HG02571 (cell line): ENCODE results near the gene PIEZO2.

Experiments used
- ATAC-seq: cut with Tn5 transposase; IDR thresholded peaks from one replicate; pipeline ENCODE4 v1.9.1; 2021; ENCODE audit warnings: mild to moderate bottlenecking, moderate library complexity; ENCODE audit not compliant: unreplicated experiment

The PIEZO2 gene

GRCh38 chr18:10797896-10798295 is 351.5 kb downstream of the PIEZO2 start:
- no peak for ATAC-seq

- ATAC-seq = no peak
Observed at GRCh38 chr18:10794771-10795170, 354.6 kb downstream of the PIEZO2 start.

GRCh38 chr18:10793730-10794370 is 355.5 kb downstream of the PIEZO2 start:
- no peak for ATAC-seq

- no peak for ATAC-seq
Observed at GRCh38 chr18:10792181-10792580, 357.2 kb downstream of the PIEZO2 start.

- no peak for ATAC-seq
Observed at GRCh38 chr18:10791169-10791831, 358.1 kb downstream of the PIEZO2 start.

GRCh38 chr18:10789180-10789579 is 360.2 kb downstream of the PIEZO2 start:
- no peak for ATAC-seq

GRCh38 chr18:10787293-10787901 is 362.0 kb downstream of the PIEZO2 start:
- peak; percentile 90 for ATAC-seq

- ATAC-seq = no peak
Observed at GRCh38 chr18:10785798-10786197, 363.6 kb downstream of the PIEZO2 start.

- no peak for ATAC-seq
Observed at GRCh38 chr18:10784596-10785202, 364.7 kb downstream of the PIEZO2 start.

- ATAC-seq = no peak
Observed at GRCh38 chr18:10783941-10784340, 365.4 kb downstream of the PIEZO2 start.

- no peak for ATAC-seq
Observed at GRCh38 chr18:10776493-10776892, 372.9 kb downstream of the PIEZO2 start.

- no peak for ATAC-seq
Observed at GRCh38 chr18:10775026-10775425, 374.3 kb downstream of the PIEZO2 start.

GRCh38 chr18:10771053-10771709 is 378.2 kb downstream of the PIEZO2 start:
- ATAC-seq = no peak

GRCh38 chr18:10770264-10770663 is 379.1 kb downstream of the PIEZO2 start:
- no peak for ATAC-seq

GRCh38 chr18:10768221-10768620 is 381.1 kb downstream of the PIEZO2 start:
- ATAC-seq = no peak

- no peak for ATAC-seq
Observed at GRCh38 chr18:10767658-10768057, 381.7 kb downstream of the PIEZO2 start.

- ATAC-seq = no peak
Observed at GRCh38 chr18:10760986-10761385, 388.4 kb downstream of the PIEZO2 start.

GRCh38 chr18:10759241-10759640 is 390.1 kb downstream of the PIEZO2 start:
- no peak for ATAC-seq

- ATAC-seq = no peak
Observed at GRCh38 chr18:10757946-10758345, 391.4 kb downstream of the PIEZO2 start.

- no peak for ATAC-seq
Observed at GRCh38 chr18:10757349-10757748, 392.0 kb downstream of the PIEZO2 start.

GRCh38 chr18:10755855-10756254 is 393.5 kb downstream of the PIEZO2 start:
- ATAC-seq = no peak
